Colonic mucosa (tissue), 4 donors: ENCODE measurements around the gene PSME3. TPM values are rescaled to one million over a fixed set of nuclear protein-coding genes. Genes with fewer than 3 reads are reported as not detected.
A peak's percentile ranks its signal among the peaks of the same experiment; 100 is the strongest.

Source experiments
- DNase-seq: peaks from one replicate; pipeline ENCODE4 v3.0.0-alpha.2; 2020
- H3K27ac ChIP-seq: fragments of 200-600 bp; one replicate; pipeline ENCODE4 v1.8.0; 2021
- H3K27me3 ChIP-seq: fragments of 200-600 bp; one replicate; pipeline ENCODE4 v1.8.0; 2021
- H3K36me3 ChIP-seq: fragments of 200-600 bp; one replicate; pipeline ENCODE4 v1.8.0; 2021
- H3K4me1 ChIP-seq: fragments of 200-600 bp; one replicate; pipeline ENCODE4 v1.8.0; 2021; ENCODE audit warnings: mild to moderate bottlenecking
- H3K4me3 ChIP-seq: fragments of 200-600 bp; one replicate; pipeline ENCODE4 v1.8.0; 2021
- H3K9ac ChIP-seq, 2 donors: one replicate each; pipeline ENCODE4 v1.7.0; 2013; ENCODE audit warnings: control low read depth in 2 of 2, low read depth in 2 of 2, low read length in 2 of 2
- H3K9me3 ChIP-seq: fragments of 200-600 bp; one replicate; pipeline ENCODE4 v1.8.0; 2021
- CTCF ChIP-seq: fragments of 200-600 bp; IDR thresholded peaks from one replicate; pipeline ENCODE4 v1.8.0; 2022; ENCODE audit warnings: antibody characterized with exemption, mild to moderate bottlenecking
- intact Hi-C: fragments of 100-400 bp; cut with DNase I; formaldehyde crosslinking; loops from one replicate; pipeline ENCODE4 v1.14.1; 2022
- total RNA-seq, 2 donors: library from RNA; stranded (reverse); fragmentation: NEBNext Ultra II Directional in 1 of 2; extraction: Animal tissue kit (Norgen Biotek cat#: 25700) in 1 of 2; gene quantifications; one replicate each; pipeline ENCODE4 v1.2.1, GENCODE V29; 2021
- donor health status: healthy.
- donor health status: DM: no; HTN: no; CAD: no.
- donor health status: DM: no; HTN: no; CAD: no.

The PSME3 gene
- total RNA-seq, 2 donors from 2014 or later = 86.4 to 163 TPM

DNA sequence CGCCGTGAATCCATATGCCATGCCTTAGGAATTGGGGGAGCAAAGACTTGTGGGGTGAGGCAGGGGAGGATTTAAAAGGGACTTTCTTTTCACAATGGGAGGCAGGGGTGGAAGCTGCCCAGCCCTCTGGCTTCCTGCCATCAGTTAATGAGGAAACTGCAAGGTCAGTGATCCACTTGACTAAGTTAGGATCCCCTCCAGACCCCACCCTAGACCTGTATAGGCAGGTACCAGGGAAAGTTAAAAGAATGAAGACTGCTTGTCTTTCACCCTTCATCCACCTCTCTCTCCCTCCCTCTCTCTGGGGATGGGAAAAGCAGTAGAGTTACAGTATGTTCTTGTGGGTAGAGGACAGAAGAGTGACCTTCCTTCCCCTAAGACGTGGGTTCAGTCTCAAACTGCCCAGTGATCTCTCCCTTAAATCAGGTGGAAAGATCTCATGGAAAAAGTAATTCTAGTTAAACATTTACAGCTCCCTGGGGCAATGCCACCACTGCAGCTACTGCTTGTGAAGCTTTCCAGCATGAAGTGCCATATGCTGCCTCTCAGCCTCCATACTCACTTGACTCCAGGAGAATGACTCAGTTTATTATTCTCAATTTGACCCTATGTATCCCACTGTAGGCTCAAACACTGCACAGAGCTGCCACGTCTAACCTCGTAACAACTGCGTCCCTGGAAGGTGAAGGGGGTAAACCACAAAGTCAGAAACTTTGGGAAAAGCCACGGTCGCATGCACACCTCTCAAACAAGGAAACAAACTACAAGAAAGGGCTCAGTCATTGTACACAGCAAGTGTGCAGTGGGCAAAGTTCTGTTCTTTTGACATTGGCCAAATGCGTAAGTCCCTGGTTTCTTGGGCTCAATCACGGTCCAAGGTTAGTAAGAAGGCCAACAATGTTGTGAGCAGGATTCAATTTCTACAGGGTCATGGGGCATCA is 35.9 kb upstream of the PSME3 start:
- Histone ChIP-seq H3K4me3 (peak overlapping the region; percentile 76), H3K27ac (peak overlapping the region; percentile 74), H3K27me3 (no peaks in the 10 kb centered on the region), H3K9ac (peak overlapping the region; percentile 88 to 99), H3K4me1 (peaks cover 8% of the 10 kb centered on the region), H3K9me3 (no peaks in the 10 kb centered on the region), H3K36me3 (no peaks in the 10 kb centered on the region)
- DNase-seq = peak; percentile 75
- intact Hi-C loops = no loop called here
- no peak for TF ChIP-seq CTCF

GRCh38 chr17:42798011-42798382 is 35.2 kb upstream of the PSME3 start:
- intact Hi-C loops = no loop called here
- Histone ChIP-seq H3K9ac (peak overlapping the region; percentile 88 to 99), H3K27ac (peak overlapping the region; percentile 74), H3K36me3 (no peaks in the 10 kb centered on the region), H3K4me1 (peaks cover 10% of the 10 kb centered on the region), H3K27me3 (no peaks in the 10 kb centered on the region), H3K4me3 (peak overlapping the region; percentile 76), H3K9me3 (no peaks in the 10 kb centered on the region)
- no peak for DNase-seq
- no peak for TF ChIP-seq CTCF

- peaks cover 14% of the 10 kb centered on the region for H3K4me1 ChIP-seq
- peak within 1 kb of the TSS; percentile 76 for H3K4me3 ChIP-seq
Measured at GRCh38 chr17:42798383-42799380, 34.5 kb upstream of the PSME3 start, which contains the start of the genes CNTD1 and COA3. CNTD1 (plus strand) TSS chr17:42798861; CDS start chr17:42799068, 207 bp downstream. COA3 (minus strand) TSS chr17:42798704; CDS start chr17:42798681, 23 bp downstream.

DNA sequence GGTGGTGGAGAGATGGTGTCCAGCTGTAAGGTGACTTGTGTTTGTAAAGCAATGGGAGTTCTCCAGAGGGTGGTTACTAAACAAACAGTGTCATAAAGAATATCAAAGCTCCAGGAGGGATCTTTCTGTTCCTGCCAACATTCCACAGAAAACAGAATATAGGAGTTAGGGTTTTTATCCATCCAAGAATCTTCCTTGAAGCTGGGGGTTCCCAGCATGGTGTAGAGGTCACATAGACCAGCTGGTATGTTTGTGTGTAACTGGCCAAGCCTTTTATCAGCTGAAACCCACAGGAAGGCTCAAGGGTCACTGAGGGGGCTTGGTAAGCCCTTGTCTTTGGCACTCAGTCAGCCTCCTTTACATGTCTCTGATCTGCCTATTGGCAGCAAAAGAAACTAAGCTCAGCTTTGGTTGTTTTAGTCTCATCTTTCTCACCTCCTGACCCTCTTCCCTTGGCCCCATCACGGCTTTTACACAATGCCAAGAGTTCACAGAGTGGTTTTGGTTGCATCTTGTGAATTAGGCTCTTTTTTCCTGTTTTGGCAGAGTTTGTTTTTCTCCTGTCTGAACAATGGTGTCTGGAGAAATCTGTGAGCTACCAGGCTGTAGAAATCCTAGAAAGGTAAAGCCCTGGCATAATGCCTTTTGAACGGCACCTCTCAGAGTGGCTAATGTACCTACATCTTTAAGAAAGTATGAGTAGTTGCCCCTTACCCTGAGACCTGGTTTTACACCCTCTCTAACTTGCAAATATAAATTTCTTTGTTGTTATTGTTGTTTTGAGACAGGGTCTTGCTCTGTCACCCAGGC is 29.9 kb upstream of the PSME3 start:
- intact Hi-C loops = no loop called here
- no peak for DNase-seq
- Histone ChIP-seq H3K36me3 (no peaks in the 10 kb centered on the region), H3K27ac (peak overlapping the region; percentile 68), H3K4me3 (no peak overlapping the region), H3K4me1 (peaks cover 5% of the 10 kb centered on the region), H3K9ac (peak overlapping the region in 1 of 2 donors; percentile 42), H3K9me3 (no peaks in the 10 kb centered on the region), H3K27me3 (no peaks in the 10 kb centered on the region)
- no peak for TF ChIP-seq CTCF

More at GRCh38 chr17:42798383-42799380, 34.5 kb upstream of the PSME3 start, which contains the start of the genes CNTD1 and COA3:
- no peaks in the 10 kb centered on the region for H3K36me3 ChIP-seq
- H3K9ac ChIP-seq = peak within 1 kb of the TSS; percentile 88 to 99
- no peaks in the 10 kb centered on the region for H3K9me3 ChIP-seq
- peak within 1 kb of the TSS; percentile 74 for H3K27ac ChIP-seq
- H3K27me3 ChIP-seq = no peaks in the 10 kb centered on the region
- no peak for TF ChIP-seq CTCF
- peak; percentile 90 for DNase-seq
- intact Hi-C loops = no loop called here
